ENCODE results near the gene SPTB.

The SPTB gene

DNA sequence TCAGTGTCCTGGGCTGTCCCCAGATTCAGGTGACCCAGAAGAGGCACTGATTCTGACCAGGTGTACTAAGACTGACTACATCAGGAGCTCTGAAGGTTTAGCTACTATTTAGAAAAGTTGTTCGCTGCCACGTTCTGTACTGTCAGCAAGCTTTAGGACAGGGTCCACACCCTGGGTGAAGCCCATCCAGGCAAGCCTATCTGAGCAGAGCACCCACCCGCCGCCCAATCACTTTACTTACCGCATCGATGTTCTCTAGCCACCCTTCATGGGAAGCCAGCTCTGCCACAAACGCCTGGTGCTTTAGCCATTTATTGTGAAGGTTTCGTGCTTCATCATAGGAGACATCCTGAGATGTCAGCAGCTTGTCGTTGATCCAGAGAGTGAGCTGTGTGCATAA, 95.7 kb downstream of the SPTB start:
- no peak for DNase-seq

DNA sequence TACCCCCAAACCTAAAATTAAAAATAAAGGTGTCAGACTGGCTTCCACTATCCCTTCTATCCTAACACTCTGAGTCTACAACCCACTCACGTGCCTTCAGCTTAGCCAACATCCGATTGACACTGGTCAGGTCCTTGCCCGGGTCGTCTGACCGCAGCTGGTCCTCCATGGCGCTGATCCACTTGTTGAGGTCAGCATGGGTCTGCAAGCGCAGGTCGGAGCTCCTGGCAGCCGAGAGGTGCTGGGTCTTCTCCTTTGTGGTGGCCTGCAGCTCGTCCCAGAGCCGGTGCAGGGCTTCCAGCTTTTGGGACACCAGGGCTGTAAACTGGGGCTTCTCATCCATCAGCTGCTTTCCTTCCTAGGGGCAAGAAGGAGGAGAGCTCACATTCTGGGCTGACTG, 97.5 kb downstream of the SPTB start:
- DNase-seq: no peak

DNA sequence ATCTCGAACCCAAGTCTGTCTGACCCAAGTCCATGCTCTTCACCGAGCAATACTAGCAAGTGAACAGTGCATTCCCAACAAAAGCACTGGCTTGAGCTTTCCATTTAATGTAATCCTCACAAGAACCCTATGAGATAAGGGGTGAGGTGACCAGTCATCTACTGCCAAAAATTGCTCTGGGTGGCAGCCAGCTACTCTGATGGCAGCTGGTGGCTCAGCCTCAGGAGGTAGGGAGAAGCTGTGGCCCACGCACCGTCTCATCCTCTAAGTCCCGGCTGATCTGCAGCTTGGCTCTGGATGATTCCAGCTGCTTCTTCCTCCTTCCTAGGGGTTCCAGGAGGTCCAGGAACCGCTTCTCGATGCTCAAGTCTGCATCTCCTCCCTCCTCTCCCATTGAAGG, 100.2 kb downstream of the SPTB start:
- no peak for DNase-seq

DNA sequence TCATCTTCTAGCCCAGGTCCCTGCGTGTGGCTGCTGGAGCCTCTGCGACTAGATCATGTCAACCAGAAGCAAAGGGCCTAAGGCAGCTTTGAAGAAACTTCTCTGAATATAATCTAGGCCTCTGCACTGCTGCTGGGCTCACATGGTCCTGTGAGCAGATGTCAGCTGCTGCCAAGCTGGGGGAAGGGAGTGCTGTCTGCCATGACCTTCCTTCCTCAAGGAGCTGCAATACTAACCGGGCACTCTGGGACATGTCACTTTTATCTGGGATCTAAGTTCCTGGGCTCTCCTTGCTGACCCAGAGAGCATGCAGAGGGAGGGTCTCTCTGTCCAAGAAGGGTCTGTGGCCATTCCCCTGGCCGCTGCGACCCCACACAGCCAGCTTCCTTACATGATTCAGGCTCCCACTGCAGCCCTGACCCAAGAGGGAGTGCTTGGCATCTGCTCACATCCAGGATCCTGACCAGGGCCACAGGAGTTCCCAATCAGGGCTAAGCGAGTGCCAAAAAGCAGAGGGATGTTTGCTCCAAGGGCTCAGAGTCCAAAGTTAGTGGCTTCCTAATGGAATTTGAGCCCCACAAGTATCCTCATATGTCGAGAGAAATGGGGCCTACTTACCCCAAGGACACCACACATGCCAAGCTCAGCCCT, 101.5 kb downstream of the SPTB start:
- DNase-seq: no peak

DNA sequence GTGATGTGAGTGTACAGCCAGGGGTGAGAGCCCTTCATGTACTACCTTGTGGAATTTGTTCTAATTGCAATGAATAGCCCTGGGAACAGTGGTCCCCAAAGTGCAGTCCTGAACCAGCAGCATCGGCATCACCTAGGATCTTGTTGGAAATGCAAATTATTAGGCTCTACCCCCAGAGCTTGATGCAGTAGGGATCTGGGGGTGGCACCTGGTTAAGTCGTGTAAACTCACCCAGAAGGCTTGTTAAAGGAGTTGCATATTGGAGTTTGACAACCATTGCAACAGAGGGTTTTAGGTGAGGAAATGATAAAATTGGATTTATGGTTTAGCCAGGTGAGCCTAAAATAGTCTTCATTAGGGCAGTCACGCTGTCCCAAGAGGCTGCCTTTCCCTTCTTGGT, 102.2 kb downstream of the SPTB start:
- DNase-seq: no peak

DNA sequence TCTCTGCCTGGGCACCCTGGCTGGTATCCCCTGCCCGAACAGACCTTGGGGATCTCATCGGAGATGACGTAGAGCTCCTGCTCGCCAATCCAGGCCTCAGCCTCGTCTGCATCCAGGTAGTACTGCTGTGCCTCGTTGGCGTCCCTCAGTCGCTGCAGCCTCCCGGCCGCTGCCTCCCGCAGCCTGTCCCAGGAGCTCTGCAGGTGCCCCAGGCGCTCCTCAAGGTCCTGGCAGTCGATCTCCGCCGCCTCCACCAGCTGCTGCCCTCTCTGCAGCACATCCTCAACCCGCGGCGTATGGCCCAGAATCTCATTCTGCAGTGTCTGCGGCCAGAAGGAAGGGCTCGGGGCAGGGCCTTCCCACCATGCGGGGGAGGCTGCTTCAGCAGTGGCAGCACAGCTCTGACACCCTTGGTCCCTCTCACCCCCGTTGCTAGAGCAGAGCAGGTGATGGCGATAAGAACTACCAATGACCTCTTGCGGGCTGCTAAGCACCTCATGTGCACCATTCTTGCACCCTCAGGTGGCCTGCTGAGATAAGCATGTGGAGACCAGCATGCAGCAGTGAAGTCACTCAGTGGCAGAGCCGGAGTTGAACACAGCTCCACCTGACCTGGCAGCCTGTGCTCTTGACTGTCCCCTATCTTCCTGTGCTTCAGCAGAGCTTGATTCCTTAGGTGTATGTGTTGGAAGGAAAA, 104.5 kb downstream of the SPTB start:
- DNase-seq: no peak

DNA sequence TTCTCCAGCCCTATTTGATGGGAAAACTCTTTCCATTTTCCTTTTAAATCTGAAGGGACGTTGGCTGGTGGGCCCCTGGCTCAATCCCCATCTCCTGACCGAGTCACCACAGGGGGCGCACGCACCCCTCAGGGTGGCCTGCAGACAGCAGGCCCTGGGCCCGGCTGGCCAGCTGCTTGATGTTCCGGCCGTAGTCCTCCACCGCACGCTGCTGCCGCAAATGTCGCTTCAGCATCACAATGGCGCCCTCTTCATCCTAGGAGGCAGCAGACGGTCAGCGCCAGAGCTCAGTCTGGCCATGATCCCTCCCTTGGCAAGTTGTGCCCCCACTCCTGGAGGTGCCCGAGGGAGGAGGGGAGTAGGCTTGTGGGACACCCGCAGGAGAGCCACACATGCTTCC, 105.4 kb downstream of the SPTB start:
- no peak for DNase-seq

DNA sequence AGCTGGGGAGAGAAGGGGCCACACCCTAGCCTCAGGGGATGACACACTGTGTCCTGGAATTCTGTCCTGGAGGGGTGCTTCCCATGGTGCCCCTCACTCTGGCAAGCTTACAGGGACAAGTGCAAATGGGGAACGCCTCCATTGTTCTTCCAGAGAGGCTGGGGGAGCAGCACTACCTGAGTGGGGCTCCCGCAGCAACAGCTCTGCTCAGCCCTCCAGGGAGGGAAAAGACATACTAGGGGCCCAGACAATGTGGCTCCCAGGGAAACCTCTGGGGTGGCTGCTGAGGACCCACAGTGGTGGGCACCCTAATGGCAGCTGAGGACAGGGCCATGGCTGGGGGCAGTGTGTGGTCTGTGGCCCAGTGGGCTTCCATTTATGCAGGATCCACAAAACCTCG, 106.1 kb downstream of the SPTB start:
- no peak for DNase-seq

DNA sequence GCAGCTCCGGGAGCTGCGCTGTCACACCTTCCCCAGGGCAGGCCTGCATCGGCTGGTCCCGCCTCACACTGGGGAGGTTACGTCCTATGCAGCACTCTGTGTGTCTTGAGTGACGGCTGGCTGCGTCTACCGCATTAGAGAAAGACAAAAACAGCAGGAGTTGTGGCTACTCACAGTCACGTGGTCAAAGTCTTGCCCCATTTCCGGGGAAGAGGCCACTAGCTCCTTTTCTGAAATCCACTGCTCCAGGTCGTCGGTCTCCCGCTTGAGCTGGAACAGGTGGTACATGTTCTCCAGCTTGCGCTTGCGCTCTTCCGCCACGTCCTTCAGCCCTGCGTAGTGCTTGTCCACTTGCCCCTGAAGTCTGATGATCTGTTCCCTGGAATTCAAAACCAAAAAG, 106.7 kb downstream of the SPTB start:
- no peak for DNase-seq

DNA sequence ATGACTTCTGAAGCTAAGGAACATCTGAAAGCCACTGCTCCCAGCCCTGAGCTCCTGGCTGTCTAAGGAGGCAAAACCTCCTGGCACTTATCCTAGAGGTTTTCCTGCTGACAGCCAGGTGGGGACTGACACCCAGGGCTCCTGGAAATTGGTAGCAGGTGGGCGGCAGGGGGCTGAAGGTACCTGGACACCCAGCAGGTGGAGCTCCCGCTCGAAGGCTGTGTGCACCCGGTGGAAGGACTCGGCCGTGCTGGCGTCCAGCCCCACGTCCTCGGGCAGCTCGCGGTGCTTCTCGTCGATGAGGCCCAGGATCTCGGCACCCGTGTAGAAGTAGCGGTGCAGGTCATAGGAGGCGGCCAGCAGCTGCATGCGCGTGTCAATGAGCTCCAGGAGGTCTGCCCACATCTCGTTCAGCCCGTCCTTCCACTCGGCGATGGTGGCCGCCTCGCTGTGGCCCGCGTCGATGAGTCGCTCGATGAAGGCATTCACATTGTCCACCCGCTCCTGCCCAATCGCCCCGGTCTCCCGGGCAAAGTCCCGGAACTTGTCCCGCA, 107.2 kb downstream of the SPTB start:
- no peak for DNase-seq

DNA sequence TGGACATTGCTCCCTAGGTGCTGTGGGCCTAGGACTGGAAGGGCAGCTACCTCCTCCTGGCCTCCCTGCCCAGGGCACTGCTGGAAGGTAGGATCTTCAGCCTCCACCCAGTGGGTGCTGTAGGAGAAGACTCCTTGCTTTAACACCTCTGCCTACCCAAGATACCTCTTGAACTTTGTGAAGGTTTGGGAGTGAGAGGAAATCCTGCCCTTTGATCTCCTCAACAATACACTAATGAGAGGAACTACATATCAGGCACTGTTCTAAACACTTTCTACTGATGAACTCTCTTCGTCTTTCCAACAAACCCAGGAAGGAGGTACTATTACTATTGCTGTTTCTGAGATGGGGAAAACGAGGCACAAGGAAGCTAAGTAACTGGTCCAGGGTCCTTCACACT, 108.5 kb downstream of the SPTB start:
- no peak for DNase-seq

DNA sequence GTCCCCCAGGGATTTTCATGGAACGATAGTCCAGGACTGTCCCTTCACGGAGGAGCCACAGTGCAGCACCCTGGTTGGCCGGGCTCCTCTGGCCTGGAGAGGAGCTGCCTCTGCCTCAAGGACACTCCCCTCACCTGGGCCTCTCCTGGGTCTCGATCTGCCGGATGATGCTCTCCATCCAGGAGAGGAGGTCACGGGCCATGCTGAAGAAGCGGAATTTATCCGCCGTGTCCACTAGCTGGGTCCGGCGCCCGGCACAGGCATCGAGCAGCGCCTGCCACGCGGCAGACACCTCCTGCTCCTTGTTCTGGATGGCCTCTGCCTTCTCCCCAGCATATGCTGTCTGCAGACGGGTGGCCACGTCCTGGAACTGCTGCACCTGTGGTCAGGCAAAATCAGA, 109.0 kb downstream of the SPTB start:
- DNase-seq: no peak

DNA sequence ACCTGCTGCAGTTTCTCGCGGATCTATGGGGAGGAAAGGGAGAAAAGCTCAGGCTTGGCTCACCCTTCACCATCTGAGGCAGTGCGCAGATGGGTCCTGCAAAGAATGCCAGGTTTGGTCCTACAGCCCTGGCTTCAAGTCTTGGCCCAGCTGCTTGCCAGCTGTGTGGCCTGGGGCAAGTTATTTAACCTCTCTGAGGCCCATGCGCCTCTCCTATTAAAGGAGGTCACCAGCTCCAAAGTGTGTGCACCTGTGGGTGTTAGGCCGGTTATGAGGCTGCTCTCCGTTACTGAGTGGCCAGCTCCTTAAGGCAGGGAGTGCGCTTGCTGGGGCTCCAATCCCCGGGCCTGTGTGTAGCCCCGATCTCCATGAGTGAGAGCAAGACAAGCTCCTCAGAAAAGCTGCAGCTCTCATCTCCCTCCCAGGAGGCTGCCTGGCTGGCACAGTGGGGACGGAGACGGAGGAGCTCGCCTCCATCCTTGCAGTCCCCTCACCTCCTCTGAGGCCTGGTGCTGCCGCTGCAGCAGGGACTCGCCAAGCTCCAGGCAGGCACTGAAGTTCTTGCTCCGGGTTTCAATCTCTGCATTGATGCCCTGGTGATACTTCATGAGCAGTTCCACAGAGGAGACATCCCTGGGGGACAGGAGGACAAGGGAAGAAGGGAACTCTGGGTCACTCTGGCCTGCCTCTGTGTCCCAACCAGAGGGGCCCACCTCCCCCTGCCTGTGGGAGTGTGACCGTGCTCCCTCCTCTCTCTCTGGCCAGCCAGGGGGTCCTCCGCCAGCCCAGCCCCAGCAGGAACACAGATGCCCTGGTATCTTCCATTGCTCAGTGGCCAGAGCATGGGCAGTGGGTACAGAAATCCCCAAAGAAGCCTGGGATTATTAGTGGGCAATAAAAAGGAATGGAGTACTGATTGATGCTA, 110.3 kb downstream of the SPTB start:
- no peak for DNase-seq

DNA sequence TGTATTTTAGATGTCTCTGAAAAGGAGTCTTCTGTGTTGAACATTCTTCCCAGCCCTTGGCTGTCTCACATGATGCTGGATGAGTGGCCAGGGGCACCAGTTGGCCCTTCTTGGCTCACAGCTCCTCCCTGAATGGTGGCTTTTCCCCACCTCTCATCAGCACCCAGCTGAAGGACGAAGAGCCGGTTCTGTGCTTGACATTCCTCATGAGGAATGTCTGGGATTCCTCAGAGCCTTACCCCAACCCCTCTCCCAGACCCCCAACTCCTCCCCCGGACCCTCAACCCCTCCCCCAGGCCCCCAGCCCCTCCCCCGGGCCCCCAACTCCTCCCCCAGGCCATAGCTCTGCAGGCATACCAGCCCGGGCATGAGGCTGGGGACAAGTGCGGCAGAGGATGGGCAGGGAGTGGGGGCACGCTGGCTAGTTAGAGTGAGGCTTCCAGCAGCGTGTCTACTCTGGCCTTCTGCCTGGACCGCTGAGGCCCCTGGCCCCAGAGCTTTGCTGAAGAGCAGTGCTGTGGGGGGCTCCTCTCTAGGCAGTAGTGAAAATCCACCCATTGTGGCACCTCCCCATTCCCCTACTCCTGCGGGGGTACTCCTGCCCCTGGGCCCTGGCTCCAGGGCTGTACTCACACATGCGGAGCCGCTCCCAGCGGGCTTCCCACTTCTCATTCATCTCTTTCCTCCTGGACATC, 111.2 kb downstream of the SPTB start:
- DNase-seq: no peak

DNA sequence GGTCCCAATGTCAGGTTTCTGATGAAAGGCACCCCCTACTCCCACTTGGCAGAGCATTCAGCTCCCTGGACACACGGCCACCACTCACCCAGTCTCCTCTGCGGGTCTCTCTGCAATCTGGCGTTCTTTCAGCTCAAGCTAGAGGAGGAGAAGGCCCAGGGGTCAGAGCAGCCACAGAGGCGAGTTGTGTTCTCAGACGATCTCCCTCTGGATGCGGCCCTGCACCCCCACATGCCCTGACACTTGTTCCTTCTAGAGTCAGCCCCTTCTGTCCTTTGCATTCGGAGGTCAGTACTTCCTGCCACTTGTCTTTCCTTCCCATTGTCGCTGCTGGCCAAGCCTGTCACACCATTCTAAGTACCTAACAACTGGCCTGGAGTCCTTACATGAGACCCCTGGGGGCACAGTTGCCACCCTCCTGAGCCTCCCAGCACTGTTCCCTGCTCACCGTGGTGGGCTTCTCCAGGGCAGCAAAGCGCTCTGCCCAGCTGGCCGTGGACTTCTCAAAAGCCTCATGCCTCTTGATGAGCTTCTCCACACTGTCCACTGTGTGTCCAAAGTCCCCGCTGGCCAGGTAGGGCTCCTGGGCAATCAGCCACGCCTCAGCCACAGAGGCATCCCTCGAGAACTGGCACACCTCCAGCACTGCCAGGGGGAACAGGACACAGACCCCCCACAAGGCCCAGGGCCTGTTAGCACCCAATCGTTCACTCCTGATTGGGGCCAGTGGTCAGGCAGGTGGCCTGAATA, 112.3 kb downstream of the SPTB start:
- DNase-seq: no peak

DNA sequence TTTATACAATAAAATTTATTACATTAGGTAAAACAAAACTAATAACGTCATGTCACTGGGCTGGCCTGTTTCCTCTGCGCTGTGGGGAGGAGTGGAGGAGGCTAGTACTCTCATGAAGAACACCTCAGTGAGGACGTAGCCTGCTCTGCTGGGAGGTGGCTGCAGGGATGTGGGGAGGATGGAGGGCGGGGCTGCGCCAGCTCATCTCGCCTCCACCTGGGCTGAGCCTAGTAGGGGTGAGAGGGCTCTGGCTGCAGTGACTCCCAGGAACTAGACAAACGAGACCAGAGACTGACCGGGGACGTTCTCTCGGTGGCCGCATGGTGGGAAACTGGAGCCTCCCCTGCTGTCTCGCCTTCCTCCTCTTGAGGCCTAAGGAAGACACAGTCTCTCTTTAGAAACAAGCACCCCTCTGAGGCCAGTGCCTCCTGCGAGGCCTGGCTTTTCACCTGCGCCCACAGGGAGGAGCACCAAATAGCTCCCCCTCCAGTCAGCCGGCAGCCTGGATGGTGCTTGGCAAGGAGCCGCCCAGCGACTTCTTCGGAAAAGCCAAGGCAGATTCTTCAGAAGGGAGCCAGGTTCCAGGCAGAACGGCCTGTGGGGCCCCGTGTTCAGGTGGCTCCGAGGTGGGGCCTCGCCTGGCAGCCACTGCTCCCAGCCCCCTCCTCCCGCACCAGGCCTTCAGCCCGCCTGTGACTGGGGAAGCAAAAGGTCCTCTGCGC, 113.1 kb downstream of the SPTB start:
- no peak for DNase-seq

DNA sequence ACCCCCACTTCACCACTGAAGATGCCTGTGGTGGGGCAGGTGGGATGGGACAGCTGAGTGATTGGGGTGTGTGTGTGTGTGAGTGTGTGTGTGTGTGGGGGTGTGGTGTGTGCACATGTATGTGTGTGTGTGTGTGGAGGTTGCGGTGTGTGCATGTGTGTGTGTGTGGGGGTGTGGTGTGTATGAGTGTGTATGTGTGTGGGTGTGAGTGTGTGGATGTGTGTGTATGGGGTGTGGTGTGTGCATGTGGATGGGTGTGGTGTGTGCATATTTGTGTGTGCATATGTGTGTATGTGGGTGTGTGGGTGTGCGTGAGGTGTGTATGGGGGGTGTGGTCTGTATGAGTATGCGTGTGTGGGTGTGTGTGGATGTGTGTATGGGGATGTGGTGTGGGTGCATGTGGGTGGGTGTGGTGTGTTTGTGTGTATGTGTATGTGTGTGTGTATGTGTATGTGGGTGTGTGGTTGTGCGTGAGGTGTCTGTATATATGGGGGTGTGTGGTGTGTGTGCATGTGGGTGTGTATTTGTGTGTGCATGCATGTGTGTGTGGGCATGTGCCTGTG, 113.9 kb downstream of the SPTB start:
- no peak for DNase-seq

DNA sequence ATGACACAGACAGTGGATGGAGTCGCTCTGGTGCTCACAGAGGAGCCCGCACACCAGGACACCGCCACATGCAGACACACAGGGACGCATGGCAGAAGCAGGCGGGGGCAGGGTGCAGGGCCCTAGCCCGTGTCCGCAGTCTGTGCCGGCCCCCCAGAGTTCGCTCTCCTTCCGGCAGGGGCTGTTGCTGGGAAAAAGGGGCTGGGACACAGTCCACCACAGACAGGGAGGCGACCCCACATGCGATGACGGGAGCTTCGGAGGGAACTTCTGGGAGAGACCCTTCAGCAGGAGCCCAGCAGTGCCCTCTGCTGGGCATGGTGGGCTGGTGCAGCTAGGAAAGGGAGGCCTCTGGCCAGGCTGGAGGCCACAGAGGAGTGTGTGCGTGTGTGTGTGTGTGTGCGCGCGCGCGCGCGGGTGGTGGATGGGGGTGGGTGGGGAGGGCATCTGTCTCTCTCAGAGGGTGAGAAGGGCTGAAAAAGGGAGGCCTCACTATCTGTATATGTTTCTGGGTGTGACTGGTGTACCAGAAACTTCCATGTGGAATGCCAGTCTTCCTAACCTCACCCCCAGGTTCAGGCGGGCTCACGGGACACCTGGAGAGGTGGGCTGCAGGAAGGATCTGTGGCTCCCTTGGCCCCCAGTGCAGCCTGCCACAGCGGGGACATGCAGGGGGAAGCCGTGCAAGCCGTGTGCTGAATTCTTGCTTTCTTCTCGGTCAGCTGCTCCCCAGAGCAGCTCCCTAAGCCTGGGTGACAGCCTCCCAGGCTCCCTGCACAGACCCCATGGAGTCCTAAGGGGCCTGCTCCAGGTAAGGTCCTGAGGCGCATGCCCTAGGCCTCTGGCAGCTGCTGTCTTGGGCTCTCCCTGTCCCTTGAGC, 114.8 kb downstream of the SPTB start:
- DNase-seq: peak; percentile 82

DNA sequence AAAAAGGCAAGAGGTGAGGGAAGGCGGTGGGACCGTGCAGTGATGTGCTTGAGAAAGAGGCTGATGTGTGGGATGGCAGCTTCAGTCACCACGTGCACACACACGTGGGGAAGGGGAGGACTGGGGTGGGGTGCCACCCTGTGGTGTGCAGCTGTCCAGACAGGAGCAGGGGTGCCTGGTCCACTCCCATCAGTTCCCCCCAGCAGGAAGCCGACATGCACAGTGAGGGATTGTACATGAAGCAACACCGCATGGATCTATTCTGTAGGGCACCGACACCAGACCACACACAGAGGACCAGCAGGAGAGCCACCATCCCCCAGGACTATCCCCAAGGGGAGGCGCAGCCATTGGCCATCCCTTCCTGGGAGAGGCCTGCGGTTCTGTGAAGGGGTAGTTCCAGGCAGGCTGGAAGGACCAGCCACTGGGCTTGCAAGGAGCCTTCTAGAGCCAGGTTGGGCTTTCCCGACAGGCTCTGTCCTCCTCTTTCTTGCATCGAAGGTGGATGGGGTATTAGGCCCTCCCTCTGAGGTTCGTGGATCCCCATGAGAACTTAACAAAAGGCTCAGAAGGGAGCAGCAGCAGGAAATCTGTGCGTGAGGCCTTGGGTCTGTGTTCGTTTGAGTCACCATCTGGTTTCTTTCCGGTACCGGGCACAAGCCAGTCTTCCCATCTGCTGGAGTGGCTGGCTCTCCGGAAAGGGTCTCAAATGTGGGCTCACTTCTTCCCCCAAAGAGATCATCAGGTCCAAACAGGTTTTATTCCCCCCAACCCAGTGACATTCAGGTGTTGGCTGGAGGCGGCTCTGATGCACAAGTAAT, 115.7 kb downstream of the SPTB start:
- DNase-seq: no peak

Measured in activated CD8-positive, alpha-beta memory T cell treated with anti-CD3 and anti-CD28 coated beads, Interleukin-2, amount 50 U/mL, for 48 hours (primary cell).